GM20000 (cell line): ENCODE results near the gene GRID2IP.

Experiments
- DNase-seq: peaks from one replicate; pipeline ENCODE4 v3.0.0; 2012; ENCODE audit warnings: low spot score
- TF ChIP-seq, protein P1 (sequence below): IDR thresholded peaks from 2 replicates; pipeline ENCODE4 v1.5.1; 2012; ENCODE audit warnings: mild to moderate bottlenecking, control low read depth; ENCODE audit errors: extremely low read depth, missing control alignments

The GRID2IP gene

DNA sequence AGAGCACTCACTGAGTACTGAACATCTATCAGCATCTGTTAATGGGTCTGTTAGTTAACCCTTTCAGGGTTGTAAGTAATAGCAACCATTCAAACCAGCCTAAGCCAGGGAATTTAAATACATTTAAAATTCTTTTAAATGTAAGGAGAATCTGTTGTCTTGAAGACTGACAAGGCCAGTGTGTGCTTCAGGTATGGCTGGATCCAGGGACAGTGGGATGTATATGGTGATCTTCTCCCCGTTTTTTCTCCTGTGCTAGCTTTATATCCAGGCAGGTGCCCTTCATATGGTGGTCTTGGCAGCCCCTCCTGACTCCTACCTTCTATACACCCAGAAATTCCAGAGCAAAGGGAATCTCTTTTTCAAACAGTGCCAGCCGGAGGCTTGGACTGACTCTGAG lies 56.9 kb downstream of the GRID2IP start:
- TF ChIP-seq, protein P1, sequence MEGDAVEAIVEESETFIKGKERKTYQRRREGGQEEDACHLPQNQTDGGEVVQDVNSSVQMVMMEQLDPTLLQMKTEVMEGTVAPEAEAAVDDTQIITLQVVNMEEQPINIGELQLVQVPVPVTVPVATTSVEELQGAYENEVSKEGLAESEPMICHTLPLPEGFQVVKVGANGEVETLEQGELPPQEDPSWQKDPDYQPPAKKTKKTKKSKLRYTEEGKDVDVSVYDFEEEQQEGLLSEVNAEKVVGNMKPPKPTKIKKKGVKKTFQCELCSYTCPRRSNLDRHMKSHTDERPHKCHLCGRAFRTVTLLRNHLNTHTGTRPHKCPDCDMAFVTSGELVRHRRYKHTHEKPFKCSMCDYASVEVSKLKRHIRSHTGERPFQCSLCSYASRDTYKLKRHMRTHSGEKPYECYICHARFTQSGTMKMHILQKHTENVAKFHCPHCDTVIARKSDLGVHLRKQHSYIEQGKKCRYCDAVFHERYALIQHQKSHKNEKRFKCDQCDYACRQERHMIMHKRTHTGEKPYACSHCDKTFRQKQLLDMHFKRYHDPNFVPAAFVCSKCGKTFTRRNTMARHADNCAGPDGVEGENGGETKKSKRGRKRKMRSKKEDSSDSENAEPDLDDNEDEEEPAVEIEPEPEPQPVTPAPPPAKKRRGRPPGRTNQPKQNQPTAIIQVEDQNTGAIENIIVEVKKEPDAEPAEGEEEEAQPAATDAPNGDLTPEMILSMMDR, result no peak
- DNase-seq, result no peak

DNA sequence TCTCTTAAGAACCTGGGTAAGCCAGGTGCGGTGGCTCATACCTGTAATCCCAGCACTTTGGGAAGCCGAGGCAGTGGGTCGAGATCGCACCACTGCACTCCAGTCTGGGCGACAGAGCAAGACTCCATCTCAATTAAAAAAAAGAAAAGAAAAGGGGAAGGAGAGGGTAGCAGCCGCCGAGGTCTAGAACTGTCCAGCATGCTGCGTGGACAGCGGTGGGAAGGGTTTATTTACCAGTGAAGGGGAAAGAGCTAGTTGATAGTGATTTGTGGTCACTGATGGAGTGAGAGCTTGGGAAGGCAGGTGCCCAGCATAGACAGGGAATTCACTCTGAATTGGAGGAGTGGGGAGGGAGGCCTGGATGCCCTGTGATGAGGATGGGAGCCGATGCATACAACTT lies 60.1 kb downstream of the GRID2IP start:
- DNase-seq, result no peak
- TF ChIP-seq, protein P1, result no peak

DNA sequence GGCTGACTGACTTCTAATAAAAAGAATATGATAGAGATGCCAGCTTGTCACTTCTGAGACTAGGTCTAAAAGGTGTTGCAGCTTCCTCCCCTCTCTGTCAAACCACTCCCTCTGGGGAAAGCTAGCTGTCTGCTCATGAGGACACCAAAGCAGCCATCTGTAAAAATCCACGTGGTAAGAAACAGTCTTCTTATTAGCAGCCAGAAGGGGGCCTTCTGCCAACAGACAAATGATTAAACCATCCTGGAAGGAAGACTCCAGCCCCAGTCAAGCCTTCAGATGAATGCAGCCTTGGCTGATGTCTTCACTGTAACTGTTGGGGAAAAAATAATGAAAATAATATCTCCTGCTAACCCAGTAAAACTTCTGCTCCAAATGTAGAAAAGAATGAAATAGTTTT lies 61.6 kb downstream of the GRID2IP start:
- no peak for DNase-seq
- TF ChIP-seq, protein P1, result no peak

DNA sequence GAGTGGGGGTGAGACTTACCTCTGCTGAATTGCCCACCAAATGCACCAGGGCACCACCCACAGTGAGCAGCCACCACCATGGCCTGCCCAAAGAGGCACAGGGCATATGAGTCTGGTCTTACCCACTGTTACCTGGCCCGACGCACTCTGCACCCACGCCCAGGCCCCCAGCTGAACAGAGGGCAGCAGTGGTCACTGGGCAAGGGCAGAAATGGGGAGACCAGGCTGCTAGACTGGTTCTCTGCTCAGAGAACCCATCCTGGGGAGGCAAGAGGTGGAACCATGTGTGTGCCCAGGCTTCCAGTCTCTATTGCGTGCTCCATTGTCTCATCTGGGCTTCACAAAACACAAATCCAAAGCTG lies 64.1 kb downstream of the GRID2IP start:
- TF ChIP-seq, protein P1, result no peak
- no peak for DNase-seq

DNA sequence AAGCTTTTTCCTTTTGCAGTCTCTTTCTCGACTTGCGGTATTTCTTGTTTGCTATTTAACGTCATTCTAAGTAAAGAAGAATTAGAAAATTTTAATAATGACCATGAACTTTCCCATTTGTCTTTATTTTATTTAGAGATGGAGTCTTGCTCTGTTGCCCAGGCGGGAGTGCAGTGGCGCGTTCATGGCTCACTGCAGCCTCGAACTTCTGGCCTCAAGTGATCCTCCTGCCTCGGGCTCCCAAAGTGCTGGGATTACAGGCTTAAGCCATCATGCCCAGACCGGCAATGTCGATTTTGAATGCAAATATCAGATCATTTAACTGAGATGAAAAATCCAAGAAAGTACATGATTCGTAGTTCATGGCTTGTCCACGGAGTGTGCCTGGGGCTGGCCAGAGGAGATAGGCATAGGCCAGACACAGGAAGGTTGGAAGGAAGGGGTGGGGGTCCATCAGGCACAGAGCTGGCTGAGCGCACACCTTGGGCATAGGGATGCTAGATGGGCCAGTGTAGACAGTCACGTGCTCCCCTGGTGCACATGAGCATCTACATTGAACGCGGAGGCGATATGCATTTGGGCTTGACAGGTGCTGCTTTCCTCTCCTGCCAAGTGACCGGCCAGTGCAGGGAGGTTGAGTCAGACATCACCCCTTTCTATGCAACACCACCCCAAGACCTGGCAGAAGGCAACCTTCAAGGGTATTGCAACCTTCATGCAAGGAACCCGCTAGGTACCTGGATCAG lies 64.7 kb downstream of the GRID2IP start:
- TF ChIP-seq, protein P1, result no peak
- no peak for DNase-seq

DNA sequence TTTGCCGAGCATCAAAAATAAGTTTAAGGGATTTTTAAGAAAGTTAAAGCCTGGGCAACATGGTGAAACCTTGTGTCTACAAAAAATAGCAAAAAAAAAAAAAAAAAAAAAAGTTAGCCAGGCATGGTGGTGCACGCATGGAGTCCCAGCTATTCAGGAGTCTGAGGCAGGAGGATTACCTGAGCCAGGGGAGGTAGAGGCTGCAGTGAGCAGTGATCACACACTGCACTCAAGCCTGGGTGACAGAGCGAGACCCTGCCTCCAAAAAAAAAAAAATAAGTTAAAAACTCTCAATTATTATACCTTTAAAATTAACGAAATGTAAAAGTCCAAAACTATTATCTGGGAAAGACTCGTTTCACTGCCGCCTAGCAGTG lies 68.5 kb downstream of the GRID2IP start:
- TF ChIP-seq, protein P1, result no peak
- DNase-seq, result no peak

DNA sequence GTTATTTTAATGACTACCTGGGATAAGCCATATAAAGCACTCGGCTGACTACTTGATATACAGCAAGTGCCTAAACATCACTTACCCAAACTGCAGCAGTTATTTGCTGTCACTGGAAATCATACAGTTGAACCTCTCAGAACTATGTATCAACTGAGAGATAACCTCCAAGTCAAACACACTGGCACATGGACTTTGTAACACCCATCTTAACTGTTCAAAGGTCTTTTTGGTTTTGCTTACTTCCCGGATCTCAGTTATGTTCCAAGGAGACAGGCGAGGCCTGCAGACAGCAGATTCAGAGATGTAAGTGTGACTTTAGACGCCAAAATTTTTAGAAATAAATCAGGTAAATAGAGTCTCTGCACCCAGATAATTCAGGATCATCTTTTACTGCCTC lies 69.0 kb downstream of the GRID2IP start:
- DNase-seq, result no peak
- TF ChIP-seq, protein P1, result no peak
